DND-41 (cell line): ENCODE measurements around the gene EIF4E3.
A peak's percentile ranks its signal among the peaks of the same experiment; 100 is the strongest.

Experiments
- ATAC-seq: fragments of 200-7000 bp; cut with Tn5 transposase; 3 replicates; pipeline ENCODE4 v1.9.1; 2021; ENCODE audit warnings: low read depth; ENCODE audit not compliant: insufficient read depth
- DNase-seq: peaks from one replicate; pipeline ENCODE4 v3.0.0-alpha.2; 2020
- H2AFZ ChIP-seq: 2 replicates; pipeline ENCODE4 v1.6.0; 2012; ENCODE audit warnings: low read depth, low read length
- H3K27ac ChIP-seq: 2 replicates; pipeline ENCODE4 v1.5.1; 2012; ENCODE audit warnings: low read length, inconsistent platforms
- H3K27me3 ChIP-seq: fragments of 200-600 bp; sonication (generic); 2 replicates; pipeline ENCODE4 v1.6.0; 2012; ENCODE audit warnings: low read length, mild to moderate bottlenecking, inconsistent platforms; ENCODE audit not compliant: insufficient read depth, poor library complexity
- H3K36me3 ChIP-seq: 2 replicates; pipeline ENCODE4 v1.5.1; 2012; ENCODE audit warnings: low read length, inconsistent platforms; ENCODE audit not compliant: insufficient read depth
- H3K4me1 ChIP-seq: 2 replicates; pipeline ENCODE4 v1.5.1; 2012; ENCODE audit warnings: mild to moderate bottlenecking, low read length; ENCODE audit not compliant: insufficient read depth
- H3K4me2 ChIP-seq: 2 replicates; pipeline ENCODE4 v1.6.0; 2012; ENCODE audit warnings: mild to moderate bottlenecking, moderate library complexity, low read length, inconsistent platforms; ENCODE audit not compliant: insufficient read depth
- H3K4me3 ChIP-seq, 2 experiments: fragments of 200-600 bp in 1 of 2; shearing (Covaris generic) in 1 of 2; 2 replicates each; pipeline ENCODE4 v1.5.1; 2012 to 2016; ENCODE audit warnings: inconsistent platforms in 2 of 2, low read length in 2 of 2, mild to moderate bottlenecking in 2 of 2, low read depth in 1 of 2, moderate library complexity in 1 of 2
- H3K79me2 ChIP-seq: 2 replicates; pipeline ENCODE4 v1.6.0; 2012; ENCODE audit warnings: low read length, inconsistent platforms; ENCODE audit not compliant: insufficient read depth
- H3K9ac ChIP-seq: 2 replicates; pipeline ENCODE4 v1.6.0; 2012; ENCODE audit warnings: low read depth, mild to moderate bottlenecking, inconsistent platforms, low read length, moderate library complexity
- H3K9me3 ChIP-seq: 2 replicates; pipeline ENCODE4 v1.5.1; 2012; ENCODE audit warnings: low read length, moderate library complexity, mild to moderate bottlenecking, inconsistent platforms; ENCODE audit not compliant: insufficient read depth, severe bottlenecking
- H4K20me1 ChIP-seq: 2 replicates; pipeline ENCODE4 v1.6.0; 2012; ENCODE audit warnings: low read length; ENCODE audit not compliant: insufficient read depth
- EZH2 ChIP-seq: IDR thresholded peaks from 3 replicates; pipeline ENCODE4 v1.6.1; 2012; ENCODE audit warnings: borderline replicate concordance, low read depth, mild to moderate bottlenecking, moderate library complexity, low read length, inconsistent platforms; ENCODE audit not compliant: severe bottlenecking
- TF ChIP-seq, protein P1 (sequence below): IDR thresholded peaks from 2 replicates; pipeline ENCODE4 v1.5.1; 2012; ENCODE audit warnings: borderline replicate concordance, low read length, moderate library complexity, mild to moderate bottlenecking; ENCODE audit not compliant: poor library complexity, severe bottlenecking; ENCODE audit errors: extremely low read depth

The EIF4E3 gene

DNA sequence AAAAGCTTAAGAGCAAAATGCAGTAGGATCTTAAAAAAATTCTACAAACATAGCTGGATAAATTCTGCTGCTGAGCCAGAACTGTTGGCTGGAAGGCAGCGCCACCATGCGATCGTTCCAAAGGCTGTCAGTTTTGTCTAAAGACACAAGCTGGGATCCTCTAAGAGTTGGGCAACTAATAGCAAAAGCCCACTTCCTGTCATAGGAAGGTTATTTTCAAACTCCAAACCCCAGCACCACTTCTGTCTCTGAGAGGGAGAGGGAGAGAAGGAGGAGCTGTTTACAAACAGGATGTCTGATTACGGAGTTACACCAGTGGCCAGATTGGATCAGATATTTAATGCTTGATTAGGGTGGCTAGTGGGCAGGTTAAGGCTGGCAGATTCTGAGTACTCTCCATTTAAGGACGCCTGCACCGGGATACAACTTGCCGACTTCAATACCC is 44.0 kb downstream of the EIF4E3 start:
- no peaks in the 10 kb centered on the region for H4K20me1 ChIP-seq
- TF ChIP-seq, protein P1, sequence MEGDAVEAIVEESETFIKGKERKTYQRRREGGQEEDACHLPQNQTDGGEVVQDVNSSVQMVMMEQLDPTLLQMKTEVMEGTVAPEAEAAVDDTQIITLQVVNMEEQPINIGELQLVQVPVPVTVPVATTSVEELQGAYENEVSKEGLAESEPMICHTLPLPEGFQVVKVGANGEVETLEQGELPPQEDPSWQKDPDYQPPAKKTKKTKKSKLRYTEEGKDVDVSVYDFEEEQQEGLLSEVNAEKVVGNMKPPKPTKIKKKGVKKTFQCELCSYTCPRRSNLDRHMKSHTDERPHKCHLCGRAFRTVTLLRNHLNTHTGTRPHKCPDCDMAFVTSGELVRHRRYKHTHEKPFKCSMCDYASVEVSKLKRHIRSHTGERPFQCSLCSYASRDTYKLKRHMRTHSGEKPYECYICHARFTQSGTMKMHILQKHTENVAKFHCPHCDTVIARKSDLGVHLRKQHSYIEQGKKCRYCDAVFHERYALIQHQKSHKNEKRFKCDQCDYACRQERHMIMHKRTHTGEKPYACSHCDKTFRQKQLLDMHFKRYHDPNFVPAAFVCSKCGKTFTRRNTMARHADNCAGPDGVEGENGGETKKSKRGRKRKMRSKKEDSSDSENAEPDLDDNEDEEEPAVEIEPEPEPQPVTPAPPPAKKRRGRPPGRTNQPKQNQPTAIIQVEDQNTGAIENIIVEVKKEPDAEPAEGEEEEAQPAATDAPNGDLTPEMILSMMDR: peak; percentile 91
- TF ChIP-seq EZH2: no peak
- H3K4me1 ChIP-seq: peaks cover 10% of the 10 kb centered on the region
- H3K27ac ChIP-seq: no peak overlapping the region
- no peak overlapping the region for H2AFZ ChIP-seq
- H3K27me3 ChIP-seq: peaks cover 6% of the 10 kb centered on the region
- no peak overlapping the region for H3K4me3 ChIP-seq
- no peaks in the 10 kb centered on the region for H3K79me2 ChIP-seq
- ATAC-seq (peak; percentile 100), DNase-seq (peak; percentile 79)
- H3K9me3 ChIP-seq: no peaks in the 10 kb centered on the region
- H3K36me3 ChIP-seq: no peaks in the 10 kb centered on the region
- H3K9ac ChIP-seq: no peak overlapping the region
- peak overlapping the region; percentile 43; the same call in 1 of the 2 replicates for H3K4me2 ChIP-seq

DNA sequence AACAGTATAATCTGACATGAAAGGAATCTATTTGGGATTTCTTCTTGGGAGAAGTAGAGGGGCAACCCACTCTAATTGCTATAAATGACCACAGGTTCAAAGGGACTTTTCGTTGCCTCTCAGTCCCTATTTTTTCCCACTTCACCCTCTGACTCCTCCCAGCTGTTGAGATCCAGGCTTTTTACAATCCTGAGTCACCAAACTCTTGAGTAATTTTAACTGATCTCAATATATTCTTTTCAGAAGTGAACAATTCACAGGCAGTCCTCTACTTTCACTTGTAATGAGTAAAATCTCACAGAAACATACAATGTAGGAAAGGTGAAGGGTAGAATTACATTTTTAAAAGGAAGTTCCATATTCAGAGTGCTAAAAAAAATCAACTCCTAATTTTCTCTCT is 44.6 kb downstream of the EIF4E3 start:
- Histone ChIP-seq H2AFZ (no peak overlapping the region), H3K36me3 (no peaks in the 10 kb centered on the region), H3K4me2 (no peak overlapping the region), H3K9ac (no peak overlapping the region), H3K27me3 (peaks cover 6% of the 10 kb centered on the region), H3K4me1 (peaks cover 10% of the 10 kb centered on the region), H3K79me2 (no peaks in the 10 kb centered on the region), H3K4me3 (no peak overlapping the region), H4K20me1 (no peaks in the 10 kb centered on the region), H3K9me3 (no peaks in the 10 kb centered on the region), H3K27ac (no peak overlapping the region)
- DNase-seq (no peak), ATAC-seq (no peak)
- TF ChIP-seq, protein P1: no peak
- no peak for TF ChIP-seq EZH2

DNA sequence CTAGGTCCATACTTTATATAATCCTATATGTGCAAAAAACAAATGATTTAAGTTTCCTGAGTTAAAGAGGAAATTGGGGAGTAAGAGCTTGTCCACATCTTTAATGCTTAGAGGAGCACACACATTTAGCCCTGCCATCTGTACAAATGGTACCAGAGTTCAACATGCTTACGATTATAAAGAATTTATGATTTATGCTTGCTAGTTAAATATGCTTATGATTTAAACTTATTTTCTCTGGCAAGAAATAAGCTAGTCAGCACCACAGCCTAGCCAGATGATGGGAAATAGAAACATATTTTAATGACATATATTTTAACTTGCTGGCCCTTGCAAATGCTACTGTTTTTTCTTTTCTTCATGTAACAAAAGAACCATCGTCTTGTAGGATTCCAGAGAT is 48.3 kb downstream of the EIF4E3 start:
- no peaks in the 10 kb centered on the region for H3K9me3 ChIP-seq
- H3K36me3 ChIP-seq: no peaks in the 10 kb centered on the region
- no peak overlapping the region for H3K4me2 ChIP-seq
- peaks cover 6% of the 10 kb centered on the region for H3K27me3 ChIP-seq
- DNase-seq (no peak), ATAC-seq (no peak)
- H4K20me1 ChIP-seq: no peaks in the 10 kb centered on the region
- no peak overlapping the region for H3K4me3 ChIP-seq
- H3K27ac ChIP-seq: no peak overlapping the region
- no peak overlapping the region for H2AFZ ChIP-seq
- H3K79me2 ChIP-seq: no peaks in the 10 kb centered on the region
- H3K4me1 ChIP-seq: peaks cover 10% of the 10 kb centered on the region
- TF ChIP-seq, protein P1: no peak
- TF ChIP-seq EZH2: no peak
- H3K9ac ChIP-seq: no peak overlapping the region

DNA sequence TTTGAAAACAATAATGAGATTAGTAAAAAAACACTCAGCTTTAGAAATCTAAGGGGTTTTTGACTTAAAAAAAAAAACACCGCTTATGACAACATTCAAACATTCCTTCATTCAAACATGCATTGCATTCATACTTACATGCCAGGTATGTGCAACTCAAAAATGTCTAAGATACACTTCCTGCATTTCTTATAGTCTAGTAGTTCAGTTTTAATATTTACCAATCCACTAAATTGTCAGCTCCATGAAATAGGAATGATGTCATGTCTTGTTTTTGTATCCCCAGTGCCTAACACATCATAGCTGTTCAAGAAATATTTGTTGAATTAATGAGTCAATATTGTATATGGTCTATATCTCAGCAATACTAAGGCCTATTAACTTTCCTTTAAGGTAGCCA is 51.7 kb downstream of the EIF4E3 start:
- no peaks in the 10 kb centered on the region for H3K9me3 ChIP-seq
- no peak overlapping the region for H3K4me3 ChIP-seq
- H3K4me1 ChIP-seq: no peaks in the 10 kb centered on the region
- H3K27me3 ChIP-seq: peaks cover 6% of the 10 kb centered on the region
- H3K27ac ChIP-seq: no peak overlapping the region
- no peak overlapping the region for H3K9ac ChIP-seq
- no peak overlapping the region for H3K4me2 ChIP-seq
- no peaks in the 10 kb centered on the region for H4K20me1 ChIP-seq
- ATAC-seq (no peak), DNase-seq (no peak)
- no peak for TF ChIP-seq EZH2
- TF ChIP-seq, protein P1: no peak
- no peaks in the 10 kb centered on the region for H3K79me2 ChIP-seq
- no peak overlapping the region for H2AFZ ChIP-seq
- no peaks in the 10 kb centered on the region for H3K36me3 ChIP-seq
